Calu3 (cell line): ENCODE measurements around the gene RNASEH1. TPM values are rescaled to one million over a fixed set of nuclear protein-coding genes. Genes with fewer than 3 reads are reported as not detected.

Experiments used
- BruUV-seq: library from RNA; stranded (reverse); fragments of 400-500 nt; replicated peaks from 2 replicates; lab custom pipeline; 2021; lab: Mats Ljungman, UMichigan
- CTCF ChIA-PET: fragments of 300-600 bp; sonication (Branson Sonifier 250); formaldehyde crosslinking; loops from one replicate; lab custom pipeline; 2022; ENCODE audit warnings: antibody characterized with exemption; lab: Charles Lee
- DNase-seq: peaks from one replicate; pipeline ENCODE4 v3.0.0; 2022
- H3K27ac Mint-ChIP-seq: one replicate; pipeline ENCODE4 v1.8.0; 2022; ENCODE audit warnings: mixed read lengths; ENCODE audit not compliant: unreplicated experiment
- H3K27me3 Mint-ChIP-seq: one replicate; pipeline ENCODE4 v1.8.0; 2022; ENCODE audit warnings: mixed read lengths; ENCODE audit not compliant: unreplicated experiment
- H3K36me3 Mint-ChIP-seq: one replicate; pipeline ENCODE4 v1.8.0; 2022; ENCODE audit warnings: mild to moderate bottlenecking, moderate library complexity, mixed read lengths; ENCODE audit not compliant: insufficient read depth, unreplicated experiment
- H3K4me1 Mint-ChIP-seq: one replicate; pipeline ENCODE4 v1.8.0; 2022; ENCODE audit warnings: mild to moderate bottlenecking, low read depth, mixed read lengths; ENCODE audit not compliant: unreplicated experiment
- H3K4me3 Mint-ChIP-seq: one replicate; pipeline ENCODE4 v1.8.0; 2022; ENCODE audit warnings: mild to moderate bottlenecking, low read depth, moderate library complexity, mixed read lengths; ENCODE audit not compliant: unreplicated experiment
- H3K9me3 Mint-ChIP-seq: one replicate; pipeline ENCODE4 v1.8.0; 2022; ENCODE audit warnings: low read depth, mixed read lengths; ENCODE audit not compliant: unreplicated experiment
- intact Hi-C: fragments of 100-400 bp; cut with micrococcal nuclease; formaldehyde crosslinking; loops from one replicate; pipeline ENCODE4 v1.10.0; 2022; ENCODE audit not compliant: unreplicated experiment
- total RNA-seq: library from RNA; stranded (reverse); gene quantifications from 2 replicates; pipeline ENCODE4 v1.2.3, GENCODE V29; 2022
- TF ChIP-seq, protein P1 (sequence below): fragments of 200-600 bp; IDR thresholded peaks from one replicate; pipeline ENCODE4 v1.8.0; 2022; ENCODE audit warnings: antibody characterized with exemption; ENCODE audit not compliant: unreplicated experiment

The RNASEH1 gene
- total RNA-seq, 1 experiment from 2014 or later: 30.2 TPM

DNA sequence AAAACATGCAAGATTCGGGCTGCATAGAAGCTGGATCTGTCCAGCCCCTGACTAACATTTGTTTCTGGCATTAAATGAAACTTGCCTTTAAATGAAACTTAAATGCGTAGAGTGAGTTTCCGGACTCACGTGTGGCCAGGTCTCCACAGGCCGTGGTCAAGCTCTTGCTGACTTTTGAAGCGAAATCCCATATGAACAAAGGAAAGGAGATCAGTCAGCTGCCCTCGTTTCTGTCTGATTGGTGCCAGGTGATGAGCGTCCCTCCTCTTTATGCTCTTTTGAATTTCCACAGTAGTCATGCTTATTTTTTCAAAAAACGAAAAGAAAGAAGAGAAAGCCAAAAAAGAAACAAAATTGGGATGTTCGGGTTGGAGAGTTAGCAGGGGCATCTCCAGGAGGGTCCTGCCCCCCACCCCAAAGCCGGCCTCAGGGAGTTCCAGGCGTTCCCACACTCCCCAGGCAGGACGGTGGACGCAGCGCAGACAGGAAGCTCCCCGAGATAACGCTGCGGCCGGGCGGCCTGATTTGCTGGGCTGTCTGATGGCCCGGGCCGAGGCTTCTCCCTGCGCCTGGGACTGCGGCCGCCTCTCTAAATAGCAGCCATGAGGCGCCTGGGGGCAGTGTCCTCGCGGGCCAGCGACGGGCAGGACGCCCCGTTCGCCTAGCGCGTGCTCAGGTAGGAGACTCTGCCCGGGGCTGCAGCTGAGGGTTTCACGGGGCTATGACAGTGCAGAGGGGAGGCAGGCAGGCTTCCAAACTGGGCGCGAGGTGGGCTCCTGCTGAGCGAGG is 36.6 kb upstream of the RNASEH1 start, which contains the start of gene COLEC11:
TSS of gene COLEC11 (plus strand) at position 620 of the 789 bp plus-strand sequence. CDS start 9,229 bp downstream, outside the sequence.
- Mint-ChIP-seq H3K9me3 (no peaks in the 10 kb centered on the region), H3K27ac (no peak within 1 kb of the TSS), H3K4me1 (no peaks in the 10 kb centered on the region), H3K27me3 (peaks cover 24% of the 10 kb centered on the region), H3K36me3 (no peaks in the 10 kb centered on the region), H3K4me3 (no peak within 1 kb of the TSS)
- intact Hi-C loops: no loop called here
- TF ChIP-seq, protein P1, sequence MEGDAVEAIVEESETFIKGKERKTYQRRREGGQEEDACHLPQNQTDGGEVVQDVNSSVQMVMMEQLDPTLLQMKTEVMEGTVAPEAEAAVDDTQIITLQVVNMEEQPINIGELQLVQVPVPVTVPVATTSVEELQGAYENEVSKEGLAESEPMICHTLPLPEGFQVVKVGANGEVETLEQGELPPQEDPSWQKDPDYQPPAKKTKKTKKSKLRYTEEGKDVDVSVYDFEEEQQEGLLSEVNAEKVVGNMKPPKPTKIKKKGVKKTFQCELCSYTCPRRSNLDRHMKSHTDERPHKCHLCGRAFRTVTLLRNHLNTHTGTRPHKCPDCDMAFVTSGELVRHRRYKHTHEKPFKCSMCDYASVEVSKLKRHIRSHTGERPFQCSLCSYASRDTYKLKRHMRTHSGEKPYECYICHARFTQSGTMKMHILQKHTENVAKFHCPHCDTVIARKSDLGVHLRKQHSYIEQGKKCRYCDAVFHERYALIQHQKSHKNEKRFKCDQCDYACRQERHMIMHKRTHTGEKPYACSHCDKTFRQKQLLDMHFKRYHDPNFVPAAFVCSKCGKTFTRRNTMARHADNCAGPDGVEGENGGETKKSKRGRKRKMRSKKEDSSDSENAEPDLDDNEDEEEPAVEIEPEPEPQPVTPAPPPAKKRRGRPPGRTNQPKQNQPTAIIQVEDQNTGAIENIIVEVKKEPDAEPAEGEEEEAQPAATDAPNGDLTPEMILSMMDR: no peak
- DNase-seq: no peak
- BruUV-seq: no TSS peak
- CTCF ChIA-PET: no interaction called here

DNA sequence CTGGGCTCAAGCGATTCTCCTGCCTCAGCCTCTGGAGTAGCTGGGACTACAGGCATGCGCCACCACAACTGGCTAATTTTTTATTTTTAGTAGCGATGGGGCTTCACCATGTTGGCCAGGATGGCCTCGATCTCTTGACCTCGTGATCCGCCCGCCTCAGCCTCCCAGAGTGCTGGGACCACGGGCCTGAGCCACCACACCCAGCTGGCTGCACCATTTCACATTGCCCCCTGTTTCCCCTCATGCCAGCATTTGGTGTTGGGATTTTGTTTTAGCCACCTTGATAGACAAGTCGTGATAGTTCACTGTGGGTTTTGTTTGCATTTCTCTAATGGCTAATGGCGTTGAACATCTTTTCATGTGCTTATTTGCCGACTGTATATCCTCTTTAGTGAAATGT is 31.0 kb upstream of the RNASEH1 start:
- no peaks in the 10 kb centered on the region for H3K4me1 Mint-ChIP-seq
- CTCF ChIA-PET: no interaction called here
- no peak overlapping the region for H3K4me3 Mint-ChIP-seq
- no peak for DNase-seq
- no peaks in the 10 kb centered on the region for H3K27me3 Mint-ChIP-seq
- no peak overlapping the region for H3K27ac Mint-ChIP-seq
- H3K36me3 Mint-ChIP-seq: no peaks in the 10 kb centered on the region
- H3K9me3 Mint-ChIP-seq: no peaks in the 10 kb centered on the region
- TF ChIP-seq, protein P1: no peak
- no TSS peak for BruUV-seq
- intact Hi-C loops: no loop called here

DNA sequence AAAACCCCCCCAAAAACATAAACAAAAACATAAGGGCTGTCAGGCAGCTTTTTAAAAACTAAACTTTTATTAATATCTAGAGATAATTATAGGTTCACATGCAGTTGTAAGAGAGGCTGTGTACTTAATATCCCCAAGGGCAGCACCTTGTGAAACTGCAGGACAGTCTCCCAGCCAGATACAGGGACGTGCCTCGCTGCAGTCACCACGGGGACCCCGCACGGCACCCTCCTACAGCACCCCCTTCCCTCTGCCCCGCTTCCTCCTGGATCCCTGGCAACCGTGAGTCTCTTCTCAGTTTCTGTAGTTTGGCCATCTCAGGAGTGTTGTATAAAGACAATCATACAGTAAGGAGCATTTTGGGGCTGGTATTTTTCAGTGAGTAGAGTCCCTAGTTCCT is 30.0 kb upstream of the RNASEH1 start:
- intact Hi-C loops: no loop called here
- no peaks in the 10 kb centered on the region for H3K9me3 Mint-ChIP-seq
- H3K36me3 Mint-ChIP-seq: no peaks in the 10 kb centered on the region
- H3K4me1 Mint-ChIP-seq: no peaks in the 10 kb centered on the region
- no peak for DNase-seq
- no TSS peak for BruUV-seq
- TF ChIP-seq, protein P1: no peak
- H3K4me3 Mint-ChIP-seq: no peak overlapping the region
- H3K27ac Mint-ChIP-seq: no peak overlapping the region
- H3K27me3 Mint-ChIP-seq: no peaks in the 10 kb centered on the region
- CTCF ChIA-PET: interaction anchor here (1.2 kb wide), 1 partner anchor 10 kb away, joined by 6 read pairs; no protein-coding TSS in a partner anchor

DNA sequence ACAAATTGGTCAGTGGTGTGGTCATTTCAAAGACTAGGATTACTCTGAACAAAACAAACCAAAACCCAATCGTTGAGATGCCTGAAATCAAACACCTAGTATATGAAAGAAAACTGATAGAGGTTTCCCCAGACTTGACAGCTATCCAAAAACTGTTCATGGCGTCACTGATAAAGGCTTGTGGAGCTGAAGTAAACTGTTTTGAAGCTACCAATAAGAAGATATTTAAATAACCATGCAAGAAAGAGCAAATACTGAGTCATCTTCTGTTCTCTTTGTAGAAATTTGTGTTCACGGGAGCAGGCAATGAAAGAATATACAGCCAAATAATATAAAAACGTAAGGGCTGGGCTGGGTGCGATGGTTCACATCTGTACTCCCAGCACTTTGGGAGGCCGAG is 29.3 kb upstream of the RNASEH1 start:
- H3K36me3 Mint-ChIP-seq: peaks cover 4% of the 10 kb centered on the region
- no peaks in the 10 kb centered on the region for H3K9me3 Mint-ChIP-seq
- intact Hi-C loops: no loop called here
- BruUV-seq: no TSS peak
- no peaks in the 10 kb centered on the region for H3K27me3 Mint-ChIP-seq
- TF ChIP-seq, protein P1: no peak
- H3K27ac Mint-ChIP-seq: no peak overlapping the region
- no peaks in the 10 kb centered on the region for H3K4me1 Mint-ChIP-seq
- no peak for DNase-seq
- no peak overlapping the region for H3K4me3 Mint-ChIP-seq
- CTCF ChIA-PET: interaction anchor here (1.2 kb wide), 1 partner anchor 9 kb away, joined by 6 read pairs; no protein-coding TSS in a partner anchor
